Measurements from ENCODE around the gene KCNC3. TPM values are rescaled to one million over a fixed set of nuclear protein-coding genes. Genes with fewer than 3 reads are reported as not detected.

KCNC3 gene
- total RNA-seq, 4 donors from 2014 or later: 1.5 to 3.1 (median 1.7) TPM

- H3K36me3 ChIP-seq: no peaks in the 10 kb centered on the region
- H3K9me3 ChIP-seq: no peaks in the 10 kb centered on the region
- DNase-seq (ENCODE audit: low spot score in 2 of 2): no peak
- no peak overlapping the region for H3K27ac ChIP-seq
- peaks cover 41% of the 10 kb centered on the region for H3K4me1 ChIP-seq
- peaks cover 49% of the 10 kb centered on the region for H3K27me3 ChIP-seq
- no peak overlapping the region for H3K4me3 ChIP-seq
- 90% methylated on average over 10 of the region's 12 CpGs for WGBS
- no peak for TF ChIP-seq POLR2A (IDR thresholded peaks at IDR 0.05)
- no peak for TF ChIP-seq CTCF (IDR thresholded peaks at IDR 0.05)
- TF ChIP-seq EP300 (IDR thresholded peaks at IDR 0.05): no peak
- no peak for TF ChIP-seq POLR2AphosphoS5 (IDR thresholded peaks at IDR 0.05)
These were observed 5.7 kb upstream of the KCNC3 start for GRCh38 chr19:50334741-50335421.

DNA sequence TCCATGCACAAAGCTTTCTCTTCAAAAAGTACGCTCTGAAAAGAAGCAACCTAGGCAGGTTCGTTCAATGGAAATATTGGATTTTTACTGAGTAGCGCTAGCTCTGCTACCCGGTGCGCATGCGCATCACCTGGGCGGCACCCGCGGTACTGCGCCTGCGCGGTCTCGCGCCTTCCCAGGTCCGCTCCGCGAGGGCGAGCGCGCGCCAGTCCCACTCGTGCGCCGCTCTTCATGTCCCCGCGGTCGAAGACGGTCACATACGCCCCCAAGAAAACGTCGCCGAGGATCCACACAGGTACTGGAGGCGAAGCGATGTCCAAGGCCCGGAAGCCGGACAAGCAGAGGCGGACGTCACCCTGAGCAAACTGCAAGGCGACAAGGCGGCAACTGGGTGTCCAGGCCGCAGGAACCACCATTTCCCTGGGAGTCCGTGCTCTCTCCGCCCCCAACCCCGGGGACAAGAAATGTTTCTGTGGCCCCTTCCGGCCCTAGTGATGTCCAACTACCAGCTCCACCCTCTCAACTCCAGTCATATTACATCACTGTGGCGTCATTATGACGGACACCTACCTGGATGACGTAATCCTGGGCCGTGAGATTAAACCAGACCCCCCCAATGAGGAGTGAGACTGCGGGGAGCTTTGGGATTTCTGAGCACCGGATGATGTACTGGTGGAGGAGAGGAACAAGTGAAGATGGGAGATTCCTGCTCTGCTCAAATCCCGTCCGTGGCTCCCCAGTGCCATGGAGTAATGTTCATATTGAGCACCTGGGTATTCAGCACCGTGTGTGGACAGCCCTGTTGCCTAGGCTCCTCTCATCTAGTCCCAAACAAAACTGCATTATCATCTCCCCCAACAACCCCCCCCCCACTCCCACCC, 4.8 kb upstream of the KCNC3 start:
- H3K27me3 ChIP-seq: peaks cover 58% of the 10 kb centered on the region
- no peak for DNase-seq (ENCODE audit: low spot score in 2 of 2)

DNA sequence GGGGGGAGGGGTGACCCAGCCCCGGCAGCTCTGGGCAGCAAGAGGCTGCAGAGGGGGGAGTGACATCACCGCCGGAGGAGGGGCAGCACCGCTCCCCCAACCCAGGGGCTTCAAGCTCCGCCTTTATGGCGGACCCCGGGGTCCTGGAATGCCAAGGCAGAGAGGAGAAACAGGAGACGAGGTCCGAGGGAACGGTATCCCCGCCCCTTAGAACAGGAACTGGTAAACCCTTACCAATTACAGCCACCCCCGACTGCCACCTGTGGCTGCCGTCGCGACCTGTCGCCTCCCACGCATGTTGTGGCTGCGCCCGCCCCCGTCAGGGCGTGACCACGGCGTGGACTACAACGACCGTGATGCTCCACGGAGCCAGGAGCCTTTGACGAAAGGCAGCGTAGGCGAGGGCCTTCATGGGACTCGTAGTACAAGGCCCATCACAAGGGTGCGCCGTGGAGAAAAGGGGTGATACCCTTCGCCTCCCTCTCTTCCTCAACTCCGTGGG, 4.1 kb upstream of the KCNC3 start:
- Histone ChIP-seq H3K36me3 (no peaks in the 10 kb centered on the region), H3K27ac (peak overlapping the region; percentile 64), H3K9me3 (no peaks in the 10 kb centered on the region), H3K27me3 (peaks cover 62% of the 10 kb centered on the region), H3K4me3 (peak overlapping the region; percentile 52), H3K4me1 (peaks cover 52% of the 10 kb centered on the region)
- 1% methylated on average over 17 of the region's 34 CpGs for whole genome bisulfite sequencing
- TF ChIP-seq CTCF (IDR thresholded peaks at IDR 0.05) (no peak), POLR2A (IDR thresholded peaks at IDR 0.05) (no peak), EP300 (IDR thresholded peaks at IDR 0.05) (no peak), POLR2AphosphoS5 (IDR thresholded peaks at IDR 0.05) (no peak)
- peak in 1 of 2 donors; percentile 91 for DNase-seq (ENCODE audit: low spot score in 2 of 2)

More for the DNA sequence above, 4.8 kb upstream of the KCNC3 start:
- Histone ChIP-seq H3K4me3 (peak overlapping the region; percentile 52), H3K9me3 (no peaks in the 10 kb centered on the region), H3K27ac (peak overlapping the region; percentile 64), H3K36me3 (no peaks in the 10 kb centered on the region), H3K4me1 (peaks cover 49% of the 10 kb centered on the region)
- TF ChIP-seq POLR2AphosphoS5 (IDR thresholded peaks at IDR 0.05) (peak in 1 of 3 donors; percentile 26), EP300 (IDR thresholded peaks at IDR 0.05) (no peak)
- WGBS: 26% methylated on average over 27 of the region's 54 CpGs

DNA sequence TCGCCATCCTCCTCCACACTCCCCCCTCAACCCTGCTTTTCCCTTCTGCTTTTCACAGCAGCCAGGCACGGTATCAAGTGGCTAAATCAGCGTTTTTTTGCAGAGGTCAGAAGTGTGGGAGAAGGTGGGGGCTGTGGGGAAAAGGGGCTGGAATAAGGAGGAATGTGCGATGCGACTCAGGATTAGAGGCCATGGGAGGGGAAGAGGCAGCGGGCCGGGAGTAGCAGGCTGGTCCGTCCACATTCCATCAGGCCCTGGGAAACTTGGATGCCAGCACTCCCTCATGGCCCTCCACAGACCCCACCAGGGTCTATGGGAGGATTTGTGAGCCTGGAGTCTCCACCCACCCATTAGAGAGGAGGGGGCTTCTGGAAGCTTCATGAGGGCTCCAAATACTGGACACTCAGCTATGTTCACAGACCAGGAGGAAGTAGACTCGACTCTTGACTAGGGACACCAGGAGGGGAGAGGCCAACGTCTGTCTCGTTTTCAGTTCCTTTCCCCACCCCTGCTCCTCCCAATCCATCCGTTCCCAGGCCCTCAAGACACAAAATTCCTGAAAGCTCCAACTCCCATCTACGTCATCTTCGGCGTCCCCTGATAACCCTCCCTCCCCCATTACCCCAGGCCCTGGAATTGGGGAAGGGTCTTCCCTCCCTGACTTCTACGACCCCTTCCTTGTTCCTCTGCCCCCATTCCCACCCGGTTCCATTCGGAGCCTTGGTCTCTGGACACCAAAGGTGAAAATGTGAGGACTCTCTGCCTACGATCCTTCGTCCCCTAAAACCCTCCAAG, 3.3 kb upstream of the KCNC3 start:
- no peaks in the 10 kb centered on the region for H3K9me3 ChIP-seq
- H3K4me1 ChIP-seq: peaks cover 58% of the 10 kb centered on the region
- H3K27me3 ChIP-seq: peaks cover 70% of the 10 kb centered on the region
- no peaks in the 10 kb centered on the region for H3K36me3 ChIP-seq
- 11% methylated on average over 20 of the region's 20 CpGs for WGBS
- TF ChIP-seq EP300 (IDR thresholded peaks at IDR 0.05) (no peak), CTCF (IDR thresholded peaks at IDR 0.05) (no peak), POLR2A (IDR thresholded peaks at IDR 0.05) (no peak), POLR2AphosphoS5 (IDR thresholded peaks at IDR 0.05) (no peak)
- H3K27ac ChIP-seq: peak overlapping the region; percentile 64
- DNase-seq (ENCODE audit: low spot score in 2 of 2): no peak
- H3K4me3 ChIP-seq: peak overlapping the region; percentile 52

- Histone ChIP-seq H3K4me3 (peak overlapping the region; percentile 52), H3K9me3 (no peaks in the 10 kb centered on the region), H3K36me3 (no peaks in the 10 kb centered on the region), H3K27me3 (peaks cover 75% of the 10 kb centered on the region), H3K27ac (no peak overlapping the region), H3K4me1 (peaks cover 59% of the 10 kb centered on the region)
- 20% methylated on average over 1 of the region's 2 CpGs for WGBS
- DNase-seq (ENCODE audit: low spot score in 2 of 2): no peak
- no peak for TF ChIP-seq CTCF (IDR thresholded peaks at IDR 0.05)
- no peak for TF ChIP-seq POLR2A (IDR thresholded peaks at IDR 0.05)
- TF ChIP-seq POLR2AphosphoS5 (IDR thresholded peaks at IDR 0.05): no peak
- TF ChIP-seq EP300 (IDR thresholded peaks at IDR 0.05): no peak
These were observed 2.7 kb upstream of the KCNC3 start for GRCh38 chr19:50331994-50332243.

All from suprapubic skin (tissue), 4 donors.